Muscle of back (tissue), 11 donors: ENCODE data around the gene TBL3. TPM values are rescaled to one million over a fixed set of nuclear protein-coding genes. Genes with fewer than 3 reads are reported as not detected.

Source experiments
- DNase-seq, 3 donors: peaks; one replicate each; pipeline versions ENCODE4 v3.0.0 to v3.0.0-alpha.2; 2013
- polyA plus RNA-seq, 10 donors: library from polyadenylated mRNA; unstranded; fragments of 120-200 nt; gene quantifications; one replicate each; pipeline ENCODE4 v1.2.1, GENCODE V29; 2013; ENCODE audit not compliant: insufficient read length in 10 of 10

TBL3 gene
- polyA plus RNA-seq, 10 donors: 18.7 to 35.0 (median 27.8) TPM

GRCh38 chr16:1997494-1998359 is 25.9 kb downstream of the TBL3 start:
- no peak for DNase-seq

GRCh38 chr16:1998360-1998835 is 26.5 kb downstream of the TBL3 start:
- no peak for DNase-seq

- no peak for DNase-seq
Observed at GRCh38 chr16:1998852-1999801, 27.3 kb downstream of the TBL3 start.

- DNase-seq: no peak
Observed at GRCh38 chr16:1999866-2000514, 28.1 kb downstream of the TBL3 start.

- no peak for DNase-seq
Observed at GRCh38 chr16:2001035-2001434, 29.2 kb downstream of the TBL3 start.

- no peak for DNase-seq
Observed at GRCh38 chr16:2001456-2002355, 29.9 kb downstream of the TBL3 start.

- no peak for DNase-seq
Observed at GRCh38 chr16:2002406-2003230, 30.8 kb downstream of the TBL3 start.

- no peak for DNase-seq
Observed at GRCh38 chr16:2003231-2003826, 31.5 kb downstream of the TBL3 start.

GRCh38 chr16:2003827-2004641 is 32.2 kb downstream of the TBL3 start:
- peak; percentile 87 to 91 (median 90) for DNase-seq

- no peak for DNase-seq
Observed at GRCh38 chr16:2004795-2005517, 33.1 kb downstream of the TBL3 start.

- DNase-seq: no peak
Observed at GRCh38 chr16:2005646-2006045, 33.8 kb downstream of the TBL3 start.

GRCh38 chr16:2006317-2006716 is 34.5 kb downstream of the TBL3 start:
- DNase-seq: no peak

- no peak for DNase-seq
Observed at GRCh38 chr16:2007081-2007836, 35.4 kb downstream of the TBL3 start.

- no peak for DNase-seq
Observed at GRCh38 chr16:2008009-2008526, 36.2 kb downstream of the TBL3 start.

- DNase-seq: no peak
Observed at GRCh38 chr16:2008631-2009163, 36.8 kb downstream of the TBL3 start.

- DNase-seq: no peak
Observed at GRCh38 chr16:2009164-2009711, 37.4 kb downstream of the TBL3 start.
